Stimulated activated CD4-positive, alpha-beta T cell treated with anti-CD3 and anti-CD28 coated beads, Interleukin-1b, Interleukin-23, amount 100 ng/mL, for 4 hours (primary cell): ENCODE results near the gene GIPC3.

ENCODE experiments used
- DNase-seq, 2 donors: peaks; one replicate each; pipeline ENCODE4 v3.0.0-alpha.2; 2020; ENCODE audit warnings: low read depth in 2 of 2

Gene GIPC3

GRCh38 chr19:3605361-3605760 is 20.1 kb downstream of the GIPC3 start:
- DNase-seq, result no peak

- no peak for DNase-seq
These were observed 20.5 kb downstream of the GIPC3 start for GRCh38 chr19:3605770-3606169.

GRCh38 chr19:3606174-3606689 is 21.0 kb downstream of the GIPC3 start:
- DNase-seq, result peak in 1 of 2 donors; percentile 15

- DNase-seq, result peak; percentile 43 to 64
These were observed 21.5 kb downstream of the GIPC3 start, which contains the start of gene TBXA2R for GRCh38 chr19:3606690-3607289. TBXA2R (minus strand) TSS chr19:3606875; CDS start chr19:3600634, 6,241 bp downstream.

- DNase-seq, result no peak
These were observed 22.2 kb downstream of the GIPC3 start for GRCh38 chr19:3607303-3608078.

GRCh38 chr19:3608079-3608641 is 22.9 kb downstream of the GIPC3 start:
- DNase-seq, result no peak

GRCh38 chr19:3608750-3609322 is 23.6 kb downstream of the GIPC3 start:
- DNase-seq, result no peak

- no peak for DNase-seq
These were observed 24.8 kb downstream of the GIPC3 start for GRCh38 chr19:3609779-3610719.

GRCh38 chr19:3610745-3611717 is 25.8 kb downstream of the GIPC3 start:
- no peak for DNase-seq

- DNase-seq, result no peak
These were observed 26.6 kb downstream of the GIPC3 start for GRCh38 chr19:3611841-3612240.

- DNase-seq, result no peak
These were observed 27.1 kb downstream of the GIPC3 start for GRCh38 chr19:3612330-3612729.

- DNase-seq, result no peak
These were observed 27.8 kb downstream of the GIPC3 start for GRCh38 chr19:3612901-3613741.

- no peak for DNase-seq
These were observed 28.8 kb downstream of the GIPC3 start for GRCh38 chr19:3613818-3614661.

GRCh38 chr19:3614858-3615505 is 29.7 kb downstream of the GIPC3 start:
- DNase-seq, result no peak

- no peak for DNase-seq
These were observed 30.4 kb downstream of the GIPC3 start for GRCh38 chr19:3615524-3616135.

- no peak for DNase-seq
These were observed 32.2 kb downstream of the GIPC3 start for GRCh38 chr19:3617463-3617862.

- DNase-seq, result peak; percentile 41 to 59
These were observed 33.0 kb downstream of the GIPC3 start for GRCh38 chr19:3618144-3618810.
